Activated CD4-positive, alpha-beta T cell treated with anti-CD3 and anti-CD28 coated beads, Interleukin-2, amount 50 U/mL, for 1 hour (primary cell): Measurements from ENCODE around the gene POLR2J2.
"Not testable (repeated sequence)": the region's sequence is repeated elsewhere in the genome, so short reads cannot be mapped to it uniquely, and the experiment has no call there.

Experiments used
- DNase-seq: peaks from one replicate; pipeline ENCODE4 v3.0.0-alpha.2; 2020

The POLR2J2 gene

GRCh38 chr7:102671166-102671955 is at the start of gene POLR2J2:
TSS of gene POLR2J2 (minus strand) at chr7:102671663. CDS start at chr7:102671601, 62 bp downstream.
- DNase-seq, result not testable (repeated sequence)

- DNase-seq, result not testable (repeated sequence)
Observed at GRCh38 chr7:102718491-102718890, 47.0 kb upstream of the POLR2J2 start.

DNA sequence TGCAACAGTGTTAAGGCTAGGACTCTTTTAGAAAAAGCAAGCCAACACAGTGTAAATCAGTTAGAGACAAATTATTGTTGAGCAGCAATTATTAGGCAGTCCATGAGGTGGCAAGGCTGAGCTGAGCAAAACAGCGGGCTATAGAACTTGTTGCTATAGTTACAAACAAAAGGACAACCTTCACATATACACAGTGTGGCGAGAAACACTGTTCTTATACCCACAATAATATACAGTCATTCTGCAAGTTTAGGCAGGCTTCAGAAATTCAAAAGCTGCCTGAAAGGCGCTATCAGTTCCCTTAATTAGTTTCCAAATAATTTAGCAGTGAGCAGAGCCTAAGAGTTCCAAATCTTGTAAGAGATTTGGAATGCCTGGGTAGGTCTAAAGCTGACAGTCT is 44.3 kb upstream of the POLR2J2 start:
- DNase-seq, result not testable (repeated sequence)

DNA sequence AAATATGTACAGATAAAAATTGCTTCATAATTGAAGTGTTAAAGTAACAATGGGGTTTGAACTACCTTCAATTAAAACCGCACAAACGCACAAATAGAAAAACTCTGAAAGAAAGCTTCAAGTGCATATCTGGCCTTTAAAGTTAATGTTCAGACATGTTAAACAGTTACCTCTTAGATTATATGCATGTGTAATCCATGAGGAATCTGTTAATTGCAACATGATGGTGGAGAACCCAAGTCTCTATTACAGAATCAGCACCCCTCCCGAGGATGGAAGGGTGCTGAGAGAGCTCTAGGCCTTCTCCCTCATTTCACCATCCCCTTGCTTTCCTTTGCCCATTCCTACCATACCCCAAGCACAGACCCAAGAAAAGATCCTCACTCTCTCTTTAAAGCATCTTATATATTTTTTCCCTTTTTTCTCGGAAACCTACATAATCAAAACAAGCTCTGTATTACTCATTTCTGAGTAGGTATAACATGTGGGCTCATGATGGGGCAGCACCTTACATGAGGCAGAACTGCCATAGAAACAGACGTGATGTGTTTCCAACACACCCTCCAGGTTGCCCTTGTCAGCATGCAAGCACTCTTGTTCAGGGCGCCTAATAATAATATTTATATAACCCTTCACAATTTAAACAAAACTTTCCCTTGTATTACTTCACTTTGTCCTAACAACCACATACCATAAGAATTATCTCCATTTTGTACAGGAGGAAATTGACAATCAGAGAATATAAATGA is 43.5 kb upstream of the POLR2J2 start:
- DNase-seq, result not testable (repeated sequence)

- DNase-seq, result not testable (repeated sequence)
Observed at GRCh38 chr7:102713691-102714080, 42.2 kb upstream of the POLR2J2 start.

DNA sequence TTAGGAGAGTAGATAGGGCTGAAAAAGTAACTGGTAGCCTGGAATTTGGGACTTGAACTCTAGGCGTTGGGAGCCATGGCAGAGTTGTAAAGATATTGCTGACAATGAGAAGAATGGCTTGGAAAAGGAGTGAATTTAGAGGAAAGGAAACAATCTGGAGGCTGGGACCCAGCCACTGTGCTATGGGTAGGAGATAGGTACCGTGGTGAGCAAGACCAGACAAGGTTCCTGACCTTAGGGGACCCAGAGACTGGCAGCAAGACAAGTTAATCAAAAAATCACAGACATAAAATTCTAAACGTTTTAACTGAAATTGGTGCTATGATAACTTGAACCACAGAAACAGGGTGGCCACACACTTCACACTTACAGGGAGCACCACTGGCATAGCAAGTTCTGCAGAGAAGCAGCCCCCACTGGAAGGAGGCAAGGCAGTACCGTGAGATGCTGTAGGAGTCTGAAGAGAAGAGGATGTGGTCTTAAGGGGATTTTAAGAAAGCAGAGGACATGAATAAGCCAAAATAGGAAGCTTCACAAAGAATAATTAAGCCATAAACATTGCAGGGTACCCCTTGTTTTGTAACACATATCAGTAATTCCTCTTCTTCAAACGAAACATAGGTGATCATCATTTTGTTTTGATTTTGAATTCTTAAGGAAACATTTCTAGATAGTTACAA is 41.7 kb upstream of the POLR2J2 start:
- DNase-seq, result not testable (repeated sequence)

DNA sequence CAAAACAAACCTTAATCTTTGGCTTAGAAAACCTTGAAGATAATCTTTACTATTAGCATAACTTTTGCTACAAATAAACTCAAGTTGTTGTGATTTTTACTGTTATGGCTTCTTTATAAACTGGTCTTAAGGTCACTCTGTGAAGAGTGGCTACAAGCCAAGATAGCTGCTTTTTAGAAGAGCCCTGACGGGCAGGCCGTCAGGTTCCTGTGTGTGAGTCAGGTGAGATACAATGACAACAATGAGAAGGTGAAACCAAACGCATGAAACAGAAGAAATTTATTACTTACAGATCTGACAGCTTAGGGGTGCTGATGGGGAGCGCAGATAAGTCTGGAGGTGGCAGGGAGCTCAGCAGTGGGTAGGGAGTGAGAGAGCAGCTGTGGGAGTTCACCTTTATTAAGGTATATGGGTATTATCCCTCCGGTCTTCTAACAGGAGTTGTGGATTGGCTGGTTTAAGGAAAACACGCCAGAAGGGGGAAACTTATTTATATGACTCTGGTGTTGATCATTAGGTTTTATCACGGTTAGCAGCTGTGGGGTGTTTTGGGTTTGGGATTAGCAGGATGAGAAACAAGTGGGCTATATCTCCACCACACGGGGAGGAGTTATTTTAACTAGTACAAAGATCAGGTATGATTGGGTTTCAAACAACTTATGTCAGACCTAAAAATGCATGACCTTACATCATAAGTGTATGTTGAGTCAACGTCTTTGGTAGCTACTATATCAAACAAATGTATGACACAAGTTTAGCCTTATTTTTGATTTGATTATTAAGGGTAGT is 27.7 kb upstream of the POLR2J2 start:
- not testable (repeated sequence) for DNase-seq

DNA sequence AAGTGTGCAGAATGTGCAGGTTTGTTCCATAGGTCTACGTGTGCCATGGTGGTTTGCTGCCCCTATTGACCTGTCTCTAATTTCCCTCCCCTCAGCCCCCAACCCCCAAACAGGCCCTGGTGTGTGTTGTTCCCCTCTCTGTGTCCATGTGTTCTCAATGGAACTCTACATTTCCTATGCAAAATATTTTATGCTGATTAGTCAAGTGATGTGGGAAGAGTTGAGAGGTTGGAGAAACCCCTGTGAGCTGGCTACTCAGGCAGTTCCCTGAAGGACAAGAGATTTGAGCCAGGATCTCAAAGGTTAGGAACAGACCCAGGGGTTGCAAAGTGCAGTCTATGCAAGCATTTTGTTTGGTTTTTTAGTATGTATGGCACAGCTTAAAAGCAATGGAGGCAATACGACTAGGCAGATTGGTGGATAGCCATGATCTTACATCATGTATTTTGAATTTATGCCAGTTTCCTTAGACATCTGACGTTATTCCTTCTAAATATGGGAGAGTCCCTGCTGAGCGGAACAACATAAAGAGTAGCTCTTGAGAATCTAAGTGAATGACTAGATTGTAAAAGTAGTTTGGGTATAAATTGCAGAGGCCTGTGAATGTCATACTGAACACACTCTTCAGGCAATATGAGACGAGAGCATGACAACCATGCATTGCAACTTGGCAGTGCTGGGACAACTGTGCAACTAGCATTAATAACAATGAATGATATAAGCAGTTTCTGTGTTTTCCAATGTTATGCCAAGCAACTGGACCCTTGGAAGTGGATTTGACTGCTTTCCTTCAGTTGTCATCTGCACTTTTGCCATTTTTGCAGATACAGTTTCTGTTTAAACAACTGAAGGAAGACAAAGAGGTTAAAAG is 26.4 kb upstream of the POLR2J2 start:
- not testable (repeated sequence) for DNase-seq

DNA sequence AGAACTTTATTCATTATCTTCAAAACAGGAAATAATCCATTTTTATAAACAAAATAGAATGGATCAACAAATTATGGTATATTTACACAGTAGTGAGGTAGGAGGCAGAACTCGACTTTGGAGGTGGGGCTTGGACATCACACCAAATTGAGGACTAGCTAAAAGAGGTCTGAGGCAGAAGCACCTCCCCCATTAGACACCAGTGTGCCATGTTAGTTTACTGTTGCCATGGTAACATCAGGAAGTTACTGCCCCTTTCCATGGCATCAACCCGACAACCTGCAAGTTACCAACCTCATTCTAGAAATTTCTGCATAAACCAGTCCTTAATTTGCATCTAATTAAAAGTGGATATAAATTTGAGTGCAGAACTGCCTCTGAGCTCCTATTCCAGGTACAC is 24.5 kb upstream of the POLR2J2 start:
- not testable (repeated sequence) for DNase-seq

GRCh38 chr7:102695033-102695552 is 23.6 kb upstream of the POLR2J2 start:
- DNase-seq, result not testable (repeated sequence)

DNA sequence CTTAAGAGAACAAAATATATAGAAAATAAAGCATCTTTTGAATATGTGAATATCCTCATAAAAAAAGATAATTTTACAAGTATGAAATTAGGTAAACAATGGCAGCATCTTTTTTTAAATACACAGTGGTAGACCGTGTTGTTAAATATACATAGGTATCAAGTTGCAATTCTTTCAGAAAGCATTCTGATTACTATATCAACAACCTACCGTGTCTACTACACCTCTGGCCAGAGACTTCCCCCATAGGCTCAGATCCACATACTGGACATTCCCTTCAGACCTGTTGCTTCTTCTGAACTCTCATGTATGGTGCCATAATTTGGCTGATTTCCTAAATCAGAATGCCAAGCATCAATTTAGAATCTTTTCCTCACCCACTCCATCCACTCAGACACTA is 22.5 kb upstream of the POLR2J2 start:
- DNase-seq, result not testable (repeated sequence)

DNA sequence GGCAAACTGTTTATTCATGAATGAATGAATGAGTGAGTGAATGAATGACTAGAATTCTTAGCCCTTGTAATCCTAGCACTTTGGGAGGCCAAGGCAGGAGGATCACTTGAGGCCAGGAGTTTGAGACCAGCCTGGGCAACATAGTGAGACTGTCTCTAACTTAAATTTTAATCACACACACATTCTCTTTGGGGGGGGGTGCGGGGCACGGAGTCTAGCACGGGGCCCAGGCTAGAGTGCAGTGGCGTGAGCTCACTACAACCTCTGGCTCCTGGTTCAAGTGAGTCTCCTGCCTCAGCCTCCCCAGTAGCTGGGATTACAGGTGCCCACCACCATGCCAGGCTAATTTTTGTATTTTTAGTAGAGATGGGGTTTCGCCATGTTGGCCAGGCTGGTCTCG is 19.1 kb upstream of the POLR2J2 start:
- not testable (repeated sequence) for DNase-seq

- DNase-seq, result not testable (repeated sequence)
Observed at GRCh38 chr7:102689436-102690282, 18.2 kb upstream of the POLR2J2 start.

DNA sequence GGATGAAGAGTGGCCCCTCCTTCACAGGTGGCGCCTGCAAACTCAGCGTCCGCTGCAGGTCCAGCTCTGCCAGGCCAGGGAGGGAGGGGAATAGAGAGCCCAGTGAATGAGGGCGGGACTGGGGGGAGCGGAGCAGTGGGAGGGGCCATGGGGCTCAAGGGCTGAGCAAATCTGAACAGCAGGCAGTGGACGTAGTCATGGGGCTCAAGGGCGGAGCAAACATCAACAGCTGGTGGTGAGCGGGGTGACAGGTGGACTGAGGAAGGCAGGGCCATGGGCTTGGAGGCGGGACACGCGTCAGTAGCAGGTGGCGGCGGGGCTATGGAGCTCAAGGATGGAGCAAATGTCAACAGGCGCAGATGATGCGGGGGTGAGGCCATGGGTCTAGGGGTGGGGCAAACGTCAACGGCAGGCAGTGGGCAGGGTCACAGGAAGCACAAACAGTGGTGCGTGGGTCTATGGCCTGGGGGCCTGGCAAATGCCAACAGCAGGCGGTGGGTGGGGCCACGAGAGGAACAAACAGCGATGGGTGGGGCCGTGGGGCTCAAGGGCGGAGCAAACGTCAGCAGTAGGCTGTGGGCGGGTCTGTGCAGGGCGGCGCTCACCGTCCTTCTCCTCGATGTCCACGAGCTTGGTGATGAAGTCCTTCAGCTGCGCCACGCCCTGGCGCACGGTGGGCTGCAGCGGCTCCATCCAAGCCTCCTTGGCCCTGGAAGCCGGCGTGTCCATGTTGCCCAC is 17.0 kb upstream of the POLR2J2 start:
- DNase-seq, result not testable (repeated sequence)

DNA sequence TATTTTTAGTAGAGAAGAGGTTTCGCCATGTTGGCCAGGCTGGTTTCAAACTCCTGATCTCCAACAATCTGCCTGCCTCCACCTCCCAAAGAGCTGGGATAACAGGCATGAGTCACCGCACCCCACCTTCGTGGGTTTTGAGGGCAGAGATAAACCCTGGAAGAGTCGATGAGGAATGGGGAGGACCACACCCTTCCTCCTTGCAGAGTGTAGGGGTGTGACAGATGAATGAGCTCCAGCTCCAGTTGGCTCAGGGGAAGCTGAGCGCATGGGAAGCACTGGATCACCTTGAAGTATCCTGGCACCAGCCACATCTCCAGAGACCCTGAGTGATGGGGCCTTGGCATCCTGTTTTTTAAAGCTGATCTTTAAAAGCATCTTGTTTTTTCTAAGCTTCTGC is 11.1 kb upstream of the POLR2J2 start:
- not testable (repeated sequence) for DNase-seq

DNA sequence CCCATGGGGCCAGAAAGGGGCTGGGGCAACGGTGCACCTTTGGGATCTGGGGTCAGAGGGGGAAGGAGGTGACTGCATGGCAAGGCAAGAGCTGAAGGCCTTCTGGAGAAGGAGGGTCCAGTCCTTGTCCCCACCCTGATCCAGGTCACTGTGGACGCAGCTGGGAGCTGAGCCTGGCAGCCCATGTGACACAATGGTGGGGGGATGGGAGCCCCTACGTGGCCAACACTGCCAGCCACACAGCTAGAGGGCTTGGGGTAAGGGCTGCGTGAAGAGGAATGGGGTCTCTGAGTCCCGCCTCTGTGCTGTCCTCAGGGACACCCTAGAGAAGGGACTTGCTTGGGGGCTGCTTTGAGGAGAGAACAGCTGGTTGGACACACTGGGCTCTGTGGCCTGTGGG is 9.3 kb upstream of the POLR2J2 start:
- DNase-seq, result not testable (repeated sequence)

DNA sequence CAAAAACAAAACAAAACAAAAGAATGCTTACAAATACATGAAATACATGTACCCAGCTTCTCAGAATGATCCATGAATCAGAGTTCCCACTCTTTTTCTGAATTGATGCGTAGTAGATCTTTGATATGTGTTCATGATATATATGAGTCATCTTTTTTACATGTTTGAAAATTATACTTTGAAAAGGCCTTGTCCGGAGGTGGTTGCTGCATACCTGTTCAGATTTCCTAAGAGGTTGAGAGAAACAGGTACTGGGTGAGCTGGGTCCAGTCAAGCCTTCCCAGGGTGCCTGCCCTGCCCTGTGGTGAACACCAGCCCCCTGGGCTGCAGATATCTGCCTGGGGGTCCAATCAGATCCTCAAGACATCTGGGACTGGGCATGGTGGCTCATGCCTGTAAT is 4.1 kb upstream of the POLR2J2 start:
- DNase-seq, result not testable (repeated sequence)

- DNase-seq, result not testable (repeated sequence)
Observed at GRCh38 chr7:102673447-102674067, 2.1 kb upstream of the POLR2J2 start.

- DNase-seq, result not testable (repeated sequence)
Observed at GRCh38 chr7:102671956-102672307, 469 bp upstream of the POLR2J2 start.
